Measurements from ENCODE around the gene SLC41A1. TPM values are rescaled to one million over a fixed set of nuclear protein-coding genes. Genes with fewer than 3 reads are reported as not detected.

SLC41A1 gene
- total RNA-seq, 2 experiments from 2014 or later, result 23.8 to 26.4 TPM

DNA sequence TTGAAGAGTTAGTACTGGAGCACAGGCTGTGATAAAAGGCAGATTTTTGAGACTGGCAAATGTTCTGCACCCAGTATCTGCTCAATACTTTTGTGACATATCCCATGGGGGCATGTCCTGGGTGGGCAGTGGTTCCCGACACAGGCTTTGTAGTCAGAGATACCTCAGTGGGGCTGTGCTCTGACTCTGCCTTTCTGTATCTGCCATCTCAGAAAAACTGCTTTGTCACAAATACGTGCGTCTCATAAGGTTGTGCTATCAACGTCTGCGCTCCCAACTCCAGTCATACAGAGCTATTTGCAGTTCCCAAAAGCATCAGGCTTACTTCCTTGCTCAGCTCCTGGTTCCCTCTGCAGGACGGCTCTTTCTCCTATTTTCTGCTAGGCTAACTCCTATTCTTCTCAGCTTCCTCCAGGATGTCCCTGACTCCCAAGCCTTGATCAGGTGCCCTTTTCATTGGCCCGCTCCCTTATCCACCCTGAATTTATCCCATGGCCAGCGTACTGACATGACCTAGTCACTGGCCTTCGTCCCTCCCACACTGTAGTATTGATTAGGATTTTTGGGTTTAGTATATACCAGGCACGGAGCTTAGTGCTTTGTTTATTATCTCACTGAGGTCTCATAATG, 25.6 kb downstream of the SLC41A1 start:
- H3K27ac ChIP-seq (ENCODE audit: low read depth in 1 of 2, low read length in 2 of 2), result no peak overlapping the region
- Mint-ChIP-seq H3K4me3 (no peak overlapping the region), H3K27ac (no peak overlapping the region), H3K27me3 (no peaks in the 10 kb centered on the region), H3K9me3 (no peaks in the 10 kb centered on the region), H3K36me3 (ENCODE audit: low read depth) (peaks cover 30% of the 10 kb centered on the region), H3K4me1 (ENCODE audit: low read depth) (peaks cover 6% of the 10 kb centered on the region)
- intact Hi-C loops (cut with DNase I, micrococcal nuclease), result loop anchor here in 1 of 2 experiments (5.0 kb wide), 1 partner anchor 195 kb away; no protein-coding TSS in a partner anchor
- ChIA-PET POLR2A (interaction anchor here (0.6 to 1.2 kb wide), 2 partner anchors 190 kb away, joined by 3 read pairs; no protein-coding TSS in a partner anchor), CTCF (interaction anchor here (1.3 kb wide), 1 partner anchor 190 kb away, joined by 4 read pairs; no protein-coding TSS in a partner anchor)
- no peak for DNase-seq
- no peak for ATAC-seq (ENCODE audit: poor library complexity)
- H3K9me3 ChIP-seq (ENCODE audit: control insufficient read depth in 1 of 2, insufficient read depth in 1 of 2, low read length in 2 of 2), result no peaks in the 10 kb centered on the region
- no peak overlapping the region for H3K4me3 ChIP-seq (ENCODE audit: low read length)
- TF ChIP-seq CTCF (IDR thresholded peaks at IDR 0.05), result no peak
- no peaks in the 10 kb centered on the region for H3K27me3 ChIP-seq (ENCODE audit: control insufficient read depth in 1 of 2, insufficient read depth in 2 of 2, low read length in 2 of 2)
- peaks cover 8% of the 10 kb centered on the region for H3K4me1 ChIP-seq (ENCODE audit: insufficient read depth, low read length)
- peaks cover 22% of the 10 kb centered on the region for H3K36me3 ChIP-seq (ENCODE audit: insufficient read depth, low read length)

DNA sequence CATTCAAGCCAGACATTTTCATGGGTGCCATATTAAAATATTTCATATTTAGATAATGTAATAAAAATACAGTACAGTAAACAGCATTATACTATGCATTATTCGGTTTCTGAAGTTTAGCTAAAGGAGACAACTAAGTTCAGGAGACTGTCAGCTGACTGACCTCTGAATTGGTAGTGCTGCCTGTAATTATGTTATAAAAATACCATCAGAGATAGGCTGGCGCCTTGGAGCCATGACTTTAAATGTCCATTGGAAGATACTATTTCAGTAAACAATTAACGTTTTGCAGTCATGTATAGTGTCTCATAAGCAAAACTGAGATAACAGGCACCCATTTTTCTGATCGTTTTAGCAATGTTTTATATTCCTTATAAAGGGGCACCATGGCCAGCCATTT, 26.4 kb downstream of the SLC41A1 start:
- peaks cover 22% of the 10 kb centered on the region for H3K36me3 Mint-ChIP-seq (ENCODE audit: low read depth)
- no peak for ATAC-seq (ENCODE audit: poor library complexity)
- H3K4me1 ChIP-seq (ENCODE audit: insufficient read depth, low read length), result peaks cover 8% of the 10 kb centered on the region
- peaks cover 7% of the 10 kb centered on the region for H3K4me1 Mint-ChIP-seq (ENCODE audit: low read depth)
- intact Hi-C loops (cut with DNase I, micrococcal nuclease), result loop anchor here in 1 of 2 experiments (5.0 kb wide), 1 partner anchor 194 kb away; no protein-coding TSS in a partner anchor
- ChIA-PET POLR2A (interaction anchor here (0.6 to 1.2 kb wide), 3 partner anchors 65 to 191 kb away, joined by 3 read pairs; no protein-coding TSS in a partner anchor), CTCF (interaction anchor here (1.0 to 2.8 kb wide), 2 partner anchors 9 to 191 kb away, joined by 3 to 9 read pairs; no protein-coding TSS in a partner anchor)
- no peak overlapping the region for H3K27ac ChIP-seq (ENCODE audit: low read depth in 1 of 2, low read length in 2 of 2)
- no peaks in the 10 kb centered on the region for H3K27me3 Mint-ChIP-seq
- no peak overlapping the region for H3K4me3 Mint-ChIP-seq
- no peak overlapping the region for H3K27ac Mint-ChIP-seq
- no peak for DNase-seq
- no peak for TF ChIP-seq CTCF (IDR thresholded peaks at IDR 0.05)
- no peak overlapping the region for H3K4me3 ChIP-seq (ENCODE audit: low read length)
- peaks cover 18% of the 10 kb centered on the region for H3K36me3 ChIP-seq (ENCODE audit: insufficient read depth, low read length)
- H3K9me3 Mint-ChIP-seq, result no peaks in the 10 kb centered on the region
- no peaks in the 10 kb centered on the region for H3K9me3 ChIP-seq (ENCODE audit: control insufficient read depth in 1 of 2, insufficient read depth in 1 of 2, low read length in 2 of 2)
- H3K27me3 ChIP-seq (ENCODE audit: control insufficient read depth in 1 of 2, insufficient read depth in 2 of 2, low read length in 2 of 2), result no peaks in the 10 kb centered on the region

GRCh38 chr1:205785446-205785845, 27.6 kb downstream of the SLC41A1 start:
- H3K9me3 Mint-ChIP-seq, result no peaks in the 10 kb centered on the region
- Histone ChIP-seq H3K9me3 (ENCODE audit: control insufficient read depth in 1 of 2, insufficient read depth in 1 of 2, low read length in 2 of 2) (no peaks in the 10 kb centered on the region), H3K36me3 (ENCODE audit: insufficient read depth, low read length) (peaks cover 10% of the 10 kb centered on the region), H3K27me3 (ENCODE audit: control insufficient read depth in 1 of 2, insufficient read depth in 2 of 2, low read length in 2 of 2) (no peaks in the 10 kb centered on the region), H3K27ac (ENCODE audit: low read depth in 1 of 2, low read length in 2 of 2) (no peak overlapping the region), H3K4me1 (ENCODE audit: insufficient read depth, low read length) (peaks cover 8% of the 10 kb centered on the region), H3K4me3 (ENCODE audit: low read length) (no peak overlapping the region)
- CTCF ChIA-PET, result interaction anchor here (1.1 to 2.8 kb wide), 2 partner anchors 13 to 192 kb away, joined by 5 to 9 read pairs; no protein-coding TSS in a partner anchor
- H3K36me3 Mint-ChIP-seq (ENCODE audit: low read depth), result peaks cover 13% of the 10 kb centered on the region
- ATAC-seq (ENCODE audit: poor library complexity) (no peak), DNase-seq (no peak)
- intact Hi-C loops (cut with DNase I, micrococcal nuclease), result loop anchor here in 1 of 2 experiments (5.0 kb wide), 1 partner anchor 193 kb away; no protein-coding TSS in a partner anchor
- H3K4me1 Mint-ChIP-seq (ENCODE audit: low read depth), result peaks cover 7% of the 10 kb centered on the region
- no peak overlapping the region for H3K27ac Mint-ChIP-seq
- POLR2A ChIA-PET, result interaction anchor here (1.6 kb wide), 1 partner anchor 10 kb away, joined by 4 read pairs; the partner anchor contains the start of gene RAB29
- H3K4me3 Mint-ChIP-seq, result no peak overlapping the region
- TF ChIP-seq CTCF (IDR thresholded peaks at IDR 0.05), result no peak
- H3K27me3 Mint-ChIP-seq, result no peaks in the 10 kb centered on the region
